Hepatocyte (in vitro differentiated cells): ENCODE data around the gene DCAF5.

ENCODE experiments used
- EZH2 ChIP-seq: fragments of 200-600 bp; sonication (generic); IDR thresholded peaks from 2 replicates; pipeline ENCODE4 v1.6.1; 2016; ENCODE audit warnings: antibody characterized with exemption, mild to moderate bottlenecking, borderline replicate concordance
- EZH2phosphoT487 ChIP-seq: fragments of 200-600 bp; sonication (generic); IDR thresholded peaks from one replicate; pipeline ENCODE4 v1.6.1; 2018; ENCODE audit warnings: antibody characterized with exemption, mild to moderate bottlenecking, low read depth, moderate library complexity; ENCODE audit not compliant: unreplicated experiment, severe bottlenecking
- TF ChIP-seq, protein P1 (sequence below): fragments of 200-600 bp; sonication (generic); IDR thresholded peaks from 2 replicates; pipeline ENCODE4 v1.5.1; 2016; ENCODE audit warnings: antibody characterized with exemption, mild to moderate bottlenecking; ENCODE audit not compliant: poor library complexity

DNA sequence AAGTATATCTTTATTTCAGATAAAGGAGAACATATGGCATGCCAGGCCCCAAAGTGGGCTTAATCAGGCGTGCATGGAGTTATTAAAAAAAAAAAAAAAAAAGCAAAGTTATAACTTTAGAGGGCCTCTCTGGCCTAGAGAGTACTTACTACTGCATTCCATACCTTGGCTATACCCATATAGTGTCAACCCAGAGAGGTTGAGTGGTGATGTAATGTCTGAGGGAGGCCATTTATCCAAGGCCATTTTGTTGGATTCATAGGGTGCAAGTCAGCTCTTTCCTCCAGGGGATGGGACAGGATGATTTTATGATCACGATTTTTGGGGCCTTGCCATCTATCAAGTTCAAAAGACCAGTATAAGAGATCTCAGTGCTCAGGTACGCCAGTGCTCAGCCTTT, 66.4 kb downstream of the DCAF5 start:
- TF ChIP-seq, protein P1, sequence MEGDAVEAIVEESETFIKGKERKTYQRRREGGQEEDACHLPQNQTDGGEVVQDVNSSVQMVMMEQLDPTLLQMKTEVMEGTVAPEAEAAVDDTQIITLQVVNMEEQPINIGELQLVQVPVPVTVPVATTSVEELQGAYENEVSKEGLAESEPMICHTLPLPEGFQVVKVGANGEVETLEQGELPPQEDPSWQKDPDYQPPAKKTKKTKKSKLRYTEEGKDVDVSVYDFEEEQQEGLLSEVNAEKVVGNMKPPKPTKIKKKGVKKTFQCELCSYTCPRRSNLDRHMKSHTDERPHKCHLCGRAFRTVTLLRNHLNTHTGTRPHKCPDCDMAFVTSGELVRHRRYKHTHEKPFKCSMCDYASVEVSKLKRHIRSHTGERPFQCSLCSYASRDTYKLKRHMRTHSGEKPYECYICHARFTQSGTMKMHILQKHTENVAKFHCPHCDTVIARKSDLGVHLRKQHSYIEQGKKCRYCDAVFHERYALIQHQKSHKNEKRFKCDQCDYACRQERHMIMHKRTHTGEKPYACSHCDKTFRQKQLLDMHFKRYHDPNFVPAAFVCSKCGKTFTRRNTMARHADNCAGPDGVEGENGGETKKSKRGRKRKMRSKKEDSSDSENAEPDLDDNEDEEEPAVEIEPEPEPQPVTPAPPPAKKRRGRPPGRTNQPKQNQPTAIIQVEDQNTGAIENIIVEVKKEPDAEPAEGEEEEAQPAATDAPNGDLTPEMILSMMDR: no peak
- TF ChIP-seq EZH2phosphoT487: no peak
- TF ChIP-seq EZH2: no peak
